ENCODE data around the gene STIMATE.

Gene STIMATE

DNA sequence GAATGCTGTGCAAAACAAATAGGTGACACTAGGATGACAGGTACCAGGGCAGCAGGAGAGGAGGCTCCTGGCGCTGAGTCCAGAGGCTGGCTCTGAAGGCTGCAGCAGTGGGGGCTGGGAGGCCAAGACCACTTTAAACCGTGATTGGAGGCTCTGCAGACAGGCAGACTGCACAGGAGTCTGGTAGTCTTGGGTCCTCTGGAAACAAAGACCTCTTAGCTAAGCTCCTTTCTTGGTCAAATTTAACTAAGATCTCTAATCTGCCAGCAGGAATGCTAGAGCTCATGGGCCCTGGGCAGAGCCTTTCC lies 58.1 kb downstream of the STIMATE start:
- no peak for DNase-seq

DNA sequence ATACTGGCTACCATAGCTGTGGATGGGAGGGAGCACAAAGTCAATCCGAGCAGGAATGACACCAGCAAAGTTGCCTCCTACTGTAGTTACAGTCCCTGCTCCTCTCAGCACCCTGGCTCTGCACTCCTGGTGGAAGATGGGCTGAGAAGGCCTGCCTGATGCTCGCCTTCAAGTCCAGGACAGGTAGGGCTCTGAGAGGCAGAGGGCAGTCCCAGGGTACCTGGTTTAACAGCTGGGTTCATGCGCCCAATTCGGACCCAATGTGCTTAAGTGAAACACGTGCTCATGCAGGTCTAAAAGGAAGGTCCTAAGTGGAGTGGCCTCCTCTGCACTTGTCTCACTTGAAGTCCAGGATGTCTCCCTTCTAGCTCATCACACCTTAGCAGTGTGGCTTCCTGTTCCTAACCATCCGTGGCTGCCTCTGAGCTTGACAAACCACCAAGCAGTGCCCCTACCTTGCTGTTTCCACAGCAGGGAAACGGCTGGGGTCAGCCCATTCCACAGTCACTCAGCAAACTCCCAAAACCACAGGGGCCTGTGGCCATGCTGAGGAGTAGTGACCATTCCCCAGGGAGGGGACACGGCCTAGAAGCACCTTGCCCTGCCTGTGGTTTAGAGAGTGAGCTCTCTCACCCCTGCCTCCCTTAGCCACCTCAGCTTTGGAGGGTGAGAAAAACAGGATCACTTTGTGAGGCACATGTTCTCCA lies 58.6 kb downstream of the STIMATE start:
- no peak for DNase-seq

DNA sequence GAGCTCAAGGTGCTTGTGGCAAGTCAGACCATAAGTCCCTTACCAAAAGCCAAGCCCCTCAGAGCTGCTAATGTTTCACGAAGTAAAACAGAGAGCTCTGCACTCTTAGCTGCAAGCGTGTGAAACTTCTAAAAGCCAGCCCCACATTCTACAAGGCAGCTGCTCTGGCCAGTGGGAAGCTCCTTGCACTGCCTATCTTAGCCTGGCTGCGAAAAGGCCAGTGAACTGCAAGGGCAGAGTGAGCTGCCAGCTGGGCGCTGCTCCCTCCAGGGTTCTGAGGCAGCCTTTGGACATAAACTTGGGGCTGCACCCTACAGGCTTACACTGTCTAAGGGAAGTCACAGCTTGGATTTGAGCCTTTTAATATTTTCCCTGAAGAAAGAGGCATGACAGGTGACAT lies 60.4 kb downstream of the STIMATE start:
- DNase-seq, result no peak

DNA sequence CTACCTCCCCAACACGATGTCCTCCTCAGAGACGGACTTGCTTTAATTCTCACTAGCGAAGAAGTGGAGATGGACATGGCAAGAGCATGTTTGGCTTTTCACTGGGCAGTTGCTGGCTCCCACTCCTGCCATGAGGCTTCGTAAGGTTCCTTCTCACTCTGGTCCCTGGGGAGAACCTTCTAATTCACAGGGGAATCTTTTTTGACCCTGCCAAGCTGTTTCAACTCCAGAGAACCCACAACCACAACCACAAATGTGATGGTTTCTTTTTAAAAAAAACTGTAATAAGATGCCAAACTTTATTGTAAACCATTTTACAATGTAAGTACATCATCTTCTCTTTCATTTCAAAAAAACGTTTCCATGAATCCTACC lies 60.9 kb downstream of the STIMATE start:
- DNase-seq, result no peak

DNA sequence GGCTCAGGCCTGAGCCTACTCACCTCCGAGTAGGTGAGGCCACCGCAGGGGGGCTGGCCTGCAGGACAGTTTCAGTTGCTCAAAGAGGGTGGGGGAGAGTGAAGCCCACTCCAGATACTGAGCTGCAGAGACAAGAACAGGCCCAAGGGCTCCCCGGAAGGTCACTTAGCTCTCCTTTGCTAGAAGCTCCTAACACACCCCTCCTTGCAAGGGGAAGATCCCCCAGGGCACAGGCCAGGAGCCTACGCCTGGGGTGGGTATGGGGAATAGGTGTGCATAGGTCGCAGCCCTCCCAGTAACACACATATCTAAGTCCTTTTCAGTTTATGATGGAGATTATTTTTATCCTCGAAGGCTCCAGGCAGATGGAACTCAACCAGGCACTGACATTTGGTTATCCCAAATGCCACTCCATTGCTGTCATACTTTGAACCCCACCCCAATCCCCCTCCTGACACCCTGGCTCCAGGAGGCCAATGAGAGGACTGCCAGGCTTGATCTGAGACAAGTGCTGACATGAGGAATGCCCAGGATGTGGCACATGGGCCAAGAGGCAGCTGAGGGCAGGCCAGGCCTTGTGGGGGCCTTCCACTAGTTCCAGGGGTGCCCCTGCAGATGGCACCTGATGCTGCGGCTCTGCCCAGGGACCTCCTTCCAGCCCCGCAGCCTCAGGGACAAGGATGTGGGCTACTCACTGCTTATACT lies 61.4 kb downstream of the STIMATE start:
- no peak for DNase-seq

DNA sequence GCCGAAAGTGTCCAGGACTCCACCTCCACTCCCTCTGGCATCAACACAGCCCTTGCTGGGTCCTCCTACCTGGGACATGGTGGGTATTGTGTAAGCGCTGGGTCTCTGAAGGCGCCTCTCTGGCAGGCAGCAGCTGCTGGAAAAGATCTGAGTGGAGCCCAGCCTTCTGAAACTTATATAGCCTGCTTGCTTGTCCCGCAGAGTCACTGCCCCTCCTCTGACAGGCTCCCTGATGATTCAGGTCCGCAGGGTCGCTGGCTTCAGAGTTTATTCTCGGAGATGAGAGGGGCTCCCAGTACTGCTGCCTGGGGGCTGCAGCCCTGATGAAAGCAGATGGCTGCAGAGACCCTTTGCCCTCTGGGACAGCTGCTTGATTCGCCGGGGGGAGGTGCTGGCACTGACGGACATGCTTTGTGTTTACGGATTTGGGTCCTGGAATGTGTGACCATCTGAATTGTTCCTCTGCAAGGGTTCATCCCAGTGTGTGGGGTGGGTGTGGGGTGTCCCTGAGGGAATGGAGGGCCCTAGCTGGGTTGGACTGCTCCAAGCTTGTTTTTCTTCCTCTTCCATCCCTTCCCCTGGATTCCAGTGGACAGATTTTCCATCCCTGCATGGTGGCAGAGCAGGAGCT lies 62.4 kb downstream of the STIMATE start, which contains the start of gene MUSTN1:
Gene MUSTN1, minus strand, starts transcription at position 149 of the 631 bp plus-strand sequence. Its CDS starts 71 bp downstream, at position 78.
- no peak for DNase-seq

DNA sequence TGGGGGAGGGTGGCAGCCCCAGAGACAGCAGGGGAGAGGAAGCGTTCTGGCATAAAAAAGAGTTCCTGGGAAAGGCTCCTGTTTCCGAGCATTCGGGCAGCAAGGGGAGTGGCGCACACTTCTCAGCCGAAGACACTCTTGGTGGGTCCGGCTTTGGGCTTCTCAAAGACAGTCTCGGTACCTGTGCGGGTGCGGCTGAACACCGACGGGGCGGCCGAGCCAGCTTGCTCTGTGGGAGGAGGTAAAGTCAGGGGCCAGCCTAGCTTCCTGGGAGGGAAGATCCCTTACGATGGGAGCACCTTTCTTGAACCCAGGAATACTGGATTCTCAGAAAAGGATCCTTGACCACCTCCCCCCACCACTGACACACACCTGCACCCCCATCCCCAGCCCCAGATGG lies 64.1 kb downstream of the STIMATE start:
- no peak for DNase-seq

DNA sequence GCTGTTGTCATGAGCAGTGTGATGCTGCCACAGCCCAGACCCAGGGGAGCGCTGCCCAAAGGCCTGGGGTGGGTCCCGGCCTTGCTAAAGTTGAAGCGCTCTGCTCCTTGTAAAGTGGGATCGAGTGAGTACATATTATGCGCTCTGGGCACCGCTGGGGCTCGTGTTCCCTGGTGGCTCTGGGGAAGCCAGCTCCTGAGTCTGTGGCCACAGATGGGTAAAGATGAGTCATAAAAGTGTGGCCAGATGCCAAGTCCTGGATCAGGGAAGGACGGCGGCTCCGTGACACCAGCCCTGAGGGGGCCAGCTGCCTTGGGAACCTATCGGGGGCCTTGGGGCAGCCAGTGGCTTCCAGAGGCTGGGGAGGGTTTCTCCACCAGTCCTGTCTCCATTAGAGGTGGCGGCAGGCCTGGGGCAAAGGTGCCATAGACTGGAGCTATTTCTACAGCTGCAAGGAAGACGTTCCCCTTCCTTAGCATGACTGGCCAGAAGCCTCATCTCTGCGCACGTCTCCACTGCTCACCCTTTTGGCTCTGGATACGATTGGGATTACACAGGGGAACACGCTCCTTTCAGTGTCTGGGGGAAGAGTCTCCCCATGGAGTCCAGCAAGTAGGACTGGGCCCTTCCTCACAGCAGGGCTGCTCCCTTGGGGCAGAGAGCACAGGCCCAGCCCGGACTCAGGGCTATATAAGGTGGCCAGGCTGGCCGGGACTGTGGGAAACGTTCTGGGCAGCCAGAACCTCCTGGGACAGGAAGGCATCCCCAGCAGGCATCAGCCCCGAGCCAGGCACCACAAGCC lies 65.6 kb downstream of the STIMATE start:
- DNase-seq, result no peak

DNA sequence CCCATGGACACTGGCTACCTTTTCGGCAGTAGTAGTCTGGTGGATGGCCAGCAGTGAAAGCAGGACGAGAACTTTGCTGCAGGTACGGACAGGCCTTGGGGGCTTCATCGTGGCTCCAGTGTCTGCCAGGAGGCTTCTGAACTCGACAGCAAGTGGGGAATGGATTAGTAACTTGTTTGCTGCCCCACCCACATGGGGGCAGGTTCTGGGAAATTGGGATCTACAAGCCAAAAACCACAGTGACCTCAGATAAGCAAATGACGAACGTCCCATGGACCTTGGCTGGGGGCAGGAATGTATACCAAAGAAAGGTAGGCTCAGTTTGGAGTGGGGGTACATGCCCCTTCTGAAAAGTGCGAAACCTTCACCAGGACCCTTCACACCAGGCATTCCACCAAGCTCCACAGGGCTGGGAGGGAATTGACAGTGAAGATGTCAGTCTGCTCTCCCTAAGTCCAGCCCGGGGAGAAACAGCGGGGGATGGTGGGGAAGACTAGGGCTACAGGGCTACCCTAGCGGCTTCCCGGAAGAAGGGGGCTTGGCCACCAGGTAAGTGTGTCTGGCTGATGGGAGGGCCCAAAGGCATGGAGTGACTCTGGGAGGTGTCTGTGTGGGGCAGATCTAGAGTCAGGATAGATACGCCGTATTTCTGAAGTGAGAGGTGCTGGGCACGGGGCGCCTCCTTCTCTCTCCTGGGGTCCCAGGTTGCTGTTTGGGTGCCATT lies 66.7 kb downstream of the STIMATE start, which contains the start of gene ITIH4:
Gene ITIH4, minus strand, starts transcription at position 138 of the 724 bp plus-strand sequence. Its CDS starts 30 bp downstream, at position 108.
- no peak for DNase-seq

DNA sequence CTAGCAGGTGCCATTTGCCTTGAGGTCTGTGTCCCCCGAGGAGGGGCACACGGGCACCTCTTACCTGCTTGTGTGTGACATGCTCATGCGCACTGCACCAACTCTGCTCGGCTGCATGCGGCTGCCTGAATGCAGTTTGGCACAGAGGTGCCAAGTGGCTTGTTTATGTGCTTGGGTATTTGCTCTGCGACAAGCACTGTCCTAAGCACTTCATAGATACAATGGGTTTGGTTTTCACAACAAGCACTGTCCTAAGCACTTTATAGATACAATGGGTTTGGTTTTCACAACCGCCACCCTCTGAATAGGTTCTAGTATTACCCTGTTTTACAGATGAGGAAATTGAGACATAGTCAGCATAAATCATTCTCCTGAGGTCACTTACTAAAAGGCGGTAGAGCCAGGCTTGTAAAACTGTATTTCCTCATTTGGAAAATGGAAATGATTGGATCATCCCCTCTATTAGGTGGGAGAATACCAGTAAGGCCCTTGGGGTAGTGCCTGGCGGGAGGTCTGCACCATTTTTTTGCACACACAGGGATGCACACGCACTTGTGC lies 67.4 kb downstream of the STIMATE start:
- no peak for DNase-seq

DNA sequence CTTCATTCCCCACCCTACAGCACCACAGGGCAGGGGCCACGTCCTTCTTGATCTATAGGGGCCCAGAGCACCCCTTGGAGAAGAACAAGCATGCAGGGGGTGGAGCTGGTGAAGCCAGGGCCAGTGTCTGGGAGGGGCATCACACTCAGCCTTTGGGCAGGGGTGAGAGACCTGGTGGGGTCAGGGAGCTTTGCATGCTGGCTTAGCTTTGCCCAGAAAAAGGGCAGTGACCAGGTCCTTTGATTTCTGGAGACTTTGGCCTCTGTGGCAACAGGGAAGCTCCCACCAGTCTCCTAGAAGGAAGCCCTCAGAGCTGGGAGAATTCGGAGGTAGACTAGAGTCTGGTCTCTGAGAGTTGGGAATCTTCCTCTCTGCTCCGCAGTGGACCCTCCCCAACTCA lies 67.9 kb downstream of the STIMATE start:
- no peak for DNase-seq

DNA sequence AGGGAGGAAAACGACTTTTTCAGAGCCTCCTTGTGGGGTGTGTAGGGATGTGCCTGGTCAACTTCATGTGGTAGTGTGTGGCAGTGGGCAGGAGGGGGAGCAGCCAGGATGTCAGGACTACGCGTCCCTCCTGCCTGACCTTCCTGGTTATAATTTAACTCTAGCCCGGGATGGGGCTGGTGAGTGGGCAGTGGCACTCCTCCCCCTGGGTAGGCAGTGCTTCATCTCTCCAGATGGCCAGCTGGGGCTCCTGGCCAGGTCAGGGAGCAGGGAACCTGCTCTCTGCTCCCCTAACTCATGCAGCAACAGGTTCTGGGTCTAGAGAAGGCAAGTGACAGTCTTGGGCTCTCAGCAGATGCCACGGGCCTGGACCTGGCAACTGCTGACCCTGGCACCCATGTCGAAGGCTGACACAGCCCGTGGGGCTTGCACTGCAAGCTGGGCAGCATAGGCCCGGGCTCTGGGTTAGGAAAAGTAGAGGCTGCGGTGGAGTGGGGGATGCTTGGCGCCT lies 69.4 kb downstream of the STIMATE start:
- no peak for DNase-seq

DNA sequence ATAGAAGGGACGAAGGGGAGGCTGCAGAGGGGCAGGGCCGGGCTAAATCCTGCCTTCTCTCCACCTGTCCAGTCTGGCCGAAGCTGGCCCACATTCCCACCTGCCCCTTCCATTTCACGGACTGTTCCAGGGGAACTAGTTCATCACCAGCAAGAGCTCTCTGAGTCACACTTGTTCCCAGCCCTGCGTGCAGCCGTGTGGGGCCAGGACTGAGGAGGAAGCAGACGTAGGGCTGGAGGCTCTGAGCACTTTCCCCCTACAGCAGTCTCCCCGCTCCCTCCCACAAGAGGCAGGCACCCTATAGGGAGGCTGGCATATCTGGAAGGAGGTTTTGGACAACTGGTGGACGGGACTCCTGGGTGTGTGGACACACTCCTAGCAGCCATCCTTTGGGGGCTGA lies 69.9 kb downstream of the STIMATE start:
- DNase-seq, result no peak

DNA sequence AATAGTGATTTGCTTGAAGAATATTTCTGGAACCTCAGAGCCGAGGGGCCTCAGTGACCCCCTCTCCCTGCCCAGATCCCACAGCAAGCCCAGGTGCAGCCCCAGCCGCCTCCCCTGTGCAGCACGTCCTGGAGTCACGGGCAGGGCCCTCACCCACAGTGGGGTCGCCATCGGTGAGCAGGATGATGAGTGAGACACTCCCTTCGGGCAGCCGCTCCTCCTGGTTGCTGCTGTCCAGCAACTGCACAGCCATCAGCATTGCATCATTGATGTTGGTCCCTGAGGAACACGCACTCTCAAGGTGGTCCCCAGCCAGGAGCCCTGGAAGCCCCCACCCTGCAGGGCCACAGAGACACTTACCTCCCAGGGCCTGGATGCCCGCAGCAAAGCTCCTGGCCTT lies 73.3 kb downstream of the STIMATE start:
- no peak for DNase-seq

DNA sequence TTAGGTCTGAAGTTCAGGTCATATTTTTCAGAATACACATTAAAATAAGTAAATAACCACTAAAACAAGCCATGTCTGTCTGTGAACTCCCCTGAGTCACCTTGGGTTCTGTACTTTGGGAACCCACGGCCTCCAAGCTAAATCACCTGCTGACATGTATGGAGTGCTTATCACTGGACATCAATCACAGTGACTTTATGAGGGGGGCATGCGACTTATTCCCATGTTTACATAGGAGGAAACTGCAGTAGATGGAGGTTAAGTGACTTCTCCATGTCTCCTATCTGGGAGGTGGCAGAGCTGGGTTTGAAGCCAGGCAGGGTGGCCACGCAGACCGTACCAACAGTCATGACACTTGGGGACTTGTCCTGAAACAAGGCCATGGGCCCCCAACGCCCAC lies 75.0 kb downstream of the STIMATE start:
- DNase-seq, result no peak

DNA sequence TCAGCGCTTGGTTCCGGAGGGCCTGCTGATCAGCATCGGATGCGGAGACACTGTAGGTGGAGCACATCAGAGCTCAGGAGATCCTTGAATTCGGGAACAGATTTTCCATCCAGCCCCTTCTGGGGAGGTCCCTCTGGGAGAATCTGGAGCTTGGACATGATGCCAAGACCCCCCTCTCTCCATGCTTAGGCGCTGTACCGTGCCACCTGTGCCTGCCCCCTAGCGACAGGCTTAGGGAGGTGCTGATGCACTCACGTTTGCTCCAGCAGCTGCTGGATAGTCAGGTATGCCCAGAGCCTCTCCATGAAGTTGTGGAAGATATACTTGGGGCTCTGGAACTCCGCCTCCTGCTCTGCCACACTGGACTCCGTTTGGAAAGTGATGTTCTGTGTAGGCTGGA lies 76.6 kb downstream of the STIMATE start:
- no peak for DNase-seq

DNA sequence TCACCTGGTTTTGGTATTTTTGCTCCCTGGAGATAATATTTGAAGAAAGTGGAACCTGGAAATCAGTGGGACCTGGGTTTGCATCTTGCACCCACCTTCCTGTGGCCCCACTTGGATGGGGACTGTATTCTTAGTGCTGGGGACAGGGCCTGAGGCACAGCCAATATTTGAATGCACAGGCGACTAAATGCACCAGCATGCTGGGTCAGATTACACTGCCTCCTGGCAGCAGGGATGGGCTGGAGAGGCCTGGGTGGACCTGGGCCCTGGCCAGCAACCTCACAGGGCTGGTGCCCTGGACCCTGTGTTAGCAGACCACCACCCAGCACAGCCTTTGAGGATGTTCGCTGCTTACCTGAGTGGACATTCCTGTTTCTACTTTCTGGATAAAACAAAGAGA lies 77.4 kb downstream of the STIMATE start:
- no peak for DNase-seq

DNA sequence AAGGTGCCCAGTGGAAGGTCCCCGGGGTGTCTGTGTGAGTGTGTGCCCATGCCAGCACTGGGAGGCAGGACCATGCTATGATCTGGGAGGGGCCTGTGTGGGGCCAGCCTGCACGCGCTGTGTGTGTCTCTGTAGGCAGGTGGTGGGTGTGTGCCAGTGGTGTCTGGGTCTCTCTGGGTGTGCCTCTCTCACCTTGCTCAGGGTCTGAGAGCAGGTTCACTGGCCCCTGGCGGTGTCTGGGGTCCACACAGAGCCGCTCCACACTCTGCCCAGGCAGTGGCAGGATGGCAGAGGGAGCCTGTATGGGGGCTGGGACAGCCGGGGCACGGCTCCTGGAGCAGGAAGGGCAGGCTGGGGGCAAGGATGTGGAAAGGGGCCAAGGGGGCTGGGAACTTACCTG lies 79.5 kb downstream of the STIMATE start:
- no peak for DNase-seq

DNA sequence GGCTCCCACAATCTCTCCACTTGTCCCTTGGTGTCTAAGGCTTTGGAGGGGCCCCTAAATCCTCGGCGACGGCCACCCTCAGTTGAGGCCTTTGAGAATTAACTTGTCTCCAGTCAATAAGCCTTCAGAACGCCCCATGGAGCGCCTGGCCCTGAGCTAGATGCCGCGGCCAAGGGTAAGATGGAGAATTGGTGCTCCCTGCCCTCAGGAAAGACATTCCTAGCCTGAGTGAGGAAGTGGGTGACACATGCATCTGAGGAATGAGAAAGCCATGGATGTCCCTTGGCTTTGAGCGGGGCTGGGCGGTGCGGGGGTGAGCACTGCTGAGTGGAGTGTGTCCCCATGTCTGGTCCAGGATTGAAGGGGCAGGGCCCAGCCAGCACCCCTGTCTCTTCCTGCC lies 80.1 kb downstream of the STIMATE start:
- DNase-seq, result no peak

DNA sequence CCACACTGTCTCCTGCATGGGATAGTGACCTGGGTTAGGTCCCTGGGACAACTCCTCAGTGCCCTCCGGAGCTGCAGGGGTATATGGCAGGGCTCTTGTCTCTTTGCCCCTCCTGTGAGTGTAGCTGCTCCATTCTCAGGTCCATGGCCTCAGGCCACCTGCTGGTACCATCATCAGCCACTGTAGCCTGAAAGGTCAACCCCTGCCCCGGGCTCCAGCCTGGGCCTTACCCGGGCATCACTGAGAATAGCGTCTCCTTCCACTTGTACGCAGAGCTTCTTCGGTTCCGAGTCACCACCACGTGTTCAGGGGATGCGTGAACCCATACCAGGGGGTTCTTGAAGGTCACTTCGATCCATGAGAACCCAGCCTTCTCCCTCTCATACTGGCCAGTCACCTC lies 80.7 kb downstream of the STIMATE start:
- no peak for DNase-seq

DNA sequence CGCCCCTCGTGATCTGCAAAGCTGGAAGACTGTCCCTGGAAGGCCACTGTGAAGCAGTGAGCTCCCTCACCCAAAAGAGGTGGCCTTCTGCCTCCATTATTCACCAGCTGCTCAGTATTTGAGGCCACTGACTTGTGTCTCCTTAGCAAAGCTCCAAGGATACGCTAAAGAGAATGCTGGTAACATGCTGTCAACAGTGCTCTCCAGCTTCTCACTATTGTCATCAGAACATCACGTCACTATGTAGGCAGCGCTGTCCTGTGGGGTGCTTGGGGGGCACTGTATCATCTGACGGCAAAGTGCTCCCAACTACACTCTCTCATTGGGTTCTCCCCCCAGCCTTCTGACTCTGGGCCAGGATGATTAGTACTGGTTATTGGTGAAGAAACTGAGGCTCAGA lies 81.1 kb downstream of the STIMATE start:
- DNase-seq, result no peak

DNA sequence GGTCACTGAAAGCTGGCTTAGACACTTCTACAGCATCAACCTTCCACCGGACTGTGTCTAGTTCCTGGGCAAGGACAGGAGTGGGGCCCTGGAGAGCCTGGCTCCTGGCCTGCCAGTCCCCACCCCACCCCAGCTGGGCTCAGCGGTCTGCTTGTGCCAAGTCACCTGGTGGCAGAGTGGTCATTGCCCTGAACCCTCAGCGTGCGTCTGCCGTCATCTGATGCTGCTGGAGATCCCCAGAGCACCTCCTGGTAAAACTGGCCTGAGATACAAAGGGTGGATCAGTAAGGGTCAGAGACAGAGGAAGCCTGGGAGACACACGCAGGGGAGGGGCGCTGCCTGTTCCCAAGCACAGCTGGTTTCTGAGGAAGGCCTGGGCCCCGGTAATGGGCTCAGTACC lies 83.5 kb downstream of the STIMATE start:
- no peak for DNase-seq
